ENCODE measurements around the gene ATP8A2.

The ATP8A2 gene

DNA sequence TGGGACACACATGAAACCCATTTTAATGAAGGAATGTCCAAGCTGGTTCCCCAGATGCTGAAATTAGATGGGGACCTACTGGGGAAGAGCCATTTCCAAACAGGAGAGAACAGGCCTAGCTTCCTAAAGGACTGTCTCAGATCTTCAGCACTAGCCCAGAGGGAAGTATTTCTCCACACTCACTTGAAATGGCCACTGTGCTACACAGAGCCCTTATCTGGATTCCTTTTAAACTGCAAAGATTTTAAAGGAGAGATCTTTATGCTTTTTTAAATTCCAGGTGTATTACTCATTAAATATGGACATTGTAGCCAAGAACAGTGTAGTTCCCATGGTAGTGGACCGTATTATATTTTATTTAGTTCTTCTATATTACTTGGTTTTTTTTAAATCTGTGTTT lies 424.7 kb downstream of the ATP8A2 start:
- H3K27me3 ChIP-seq (ENCODE audit: control insufficient read depth, insufficient read depth, low read length): no peaks in the 10 kb centered on the region
- no peak overlapping the region for H3K27ac ChIP-seq (ENCODE audit: low read depth, low read length)
- no peaks in the 10 kb centered on the region for H3K9me3 ChIP-seq (ENCODE audit: control insufficient read depth, insufficient read depth, low read length)
- H3K4me1 ChIP-seq (ENCODE audit: control insufficient read depth, insufficient read depth, low read length): no peaks in the 10 kb centered on the region
- no peak overlapping the region for H3K9ac ChIP-seq (ENCODE audit: low read depth, low read length)
- H3K4me3 ChIP-seq (ENCODE audit: low read depth, low read length): no peak overlapping the region
- H3K36me3 ChIP-seq (ENCODE audit: control insufficient read depth, insufficient read depth, low read length): no peaks in the 10 kb centered on the region

DNA sequence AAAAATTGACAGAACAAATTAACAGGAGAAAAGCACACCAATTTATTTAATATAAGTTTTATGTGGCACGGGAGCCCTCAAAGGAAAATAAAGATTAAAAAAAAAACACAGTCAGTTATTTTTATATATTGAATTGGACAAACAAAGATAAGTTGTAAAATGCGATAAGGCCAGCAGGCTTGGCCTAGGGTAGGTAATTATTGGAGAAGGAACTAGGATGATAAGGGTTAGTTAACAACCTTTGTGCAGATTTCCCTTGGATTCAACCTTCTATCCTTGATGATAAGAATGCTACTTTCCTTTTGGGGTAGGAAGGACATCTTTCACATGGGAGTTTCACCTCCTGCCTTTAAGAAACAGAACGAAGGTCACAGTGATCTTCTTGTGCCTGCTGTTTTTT lies 427.2 kb downstream of the ATP8A2 start:
- no peaks in the 10 kb centered on the region for H3K36me3 ChIP-seq (ENCODE audit: control insufficient read depth, insufficient read depth, low read length)
- H3K9ac ChIP-seq (ENCODE audit: low read depth, low read length): no peak overlapping the region
- H3K4me1 ChIP-seq (ENCODE audit: control insufficient read depth, insufficient read depth, low read length): no peaks in the 10 kb centered on the region
- H3K9me3 ChIP-seq (ENCODE audit: control insufficient read depth, insufficient read depth, low read length): no peaks in the 10 kb centered on the region
- no peaks in the 10 kb centered on the region for H3K27me3 ChIP-seq (ENCODE audit: control insufficient read depth, insufficient read depth, low read length)
- no peak overlapping the region for H3K4me3 ChIP-seq (ENCODE audit: low read depth, low read length)
- H3K27ac ChIP-seq (ENCODE audit: low read depth, low read length): no peak overlapping the region

DNA sequence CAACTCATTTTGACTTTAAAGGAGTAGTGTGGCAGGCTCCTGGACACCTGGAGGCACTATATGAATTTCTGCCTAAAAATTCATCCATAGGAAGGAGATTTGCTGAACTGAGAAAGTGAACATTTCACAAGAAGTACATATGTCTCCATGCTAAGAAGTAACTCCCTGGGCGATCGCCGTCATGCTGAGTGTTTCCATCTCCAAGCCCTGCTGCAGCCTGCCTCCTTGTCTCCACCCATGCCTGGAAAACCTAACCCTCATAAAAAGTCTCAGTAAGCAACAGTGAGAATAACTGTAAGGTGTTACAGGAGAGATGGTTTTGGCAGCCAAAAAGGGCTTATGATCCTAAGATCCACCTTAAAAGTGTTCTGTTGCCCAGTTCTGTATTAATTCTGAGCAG lies 428.7 kb downstream of the ATP8A2 start:
- H3K9ac ChIP-seq (ENCODE audit: low read depth, low read length): no peak overlapping the region
- no peaks in the 10 kb centered on the region for H3K27me3 ChIP-seq (ENCODE audit: control insufficient read depth, insufficient read depth, low read length)
- H3K4me1 ChIP-seq (ENCODE audit: control insufficient read depth, insufficient read depth, low read length): no peaks in the 10 kb centered on the region
- H3K4me3 ChIP-seq (ENCODE audit: low read depth, low read length): no peak overlapping the region
- H3K27ac ChIP-seq (ENCODE audit: low read depth, low read length): no peak overlapping the region
- no peaks in the 10 kb centered on the region for H3K9me3 ChIP-seq (ENCODE audit: control insufficient read depth, insufficient read depth, low read length)
- no peaks in the 10 kb centered on the region for H3K36me3 ChIP-seq (ENCODE audit: control insufficient read depth, insufficient read depth, low read length)

DNA sequence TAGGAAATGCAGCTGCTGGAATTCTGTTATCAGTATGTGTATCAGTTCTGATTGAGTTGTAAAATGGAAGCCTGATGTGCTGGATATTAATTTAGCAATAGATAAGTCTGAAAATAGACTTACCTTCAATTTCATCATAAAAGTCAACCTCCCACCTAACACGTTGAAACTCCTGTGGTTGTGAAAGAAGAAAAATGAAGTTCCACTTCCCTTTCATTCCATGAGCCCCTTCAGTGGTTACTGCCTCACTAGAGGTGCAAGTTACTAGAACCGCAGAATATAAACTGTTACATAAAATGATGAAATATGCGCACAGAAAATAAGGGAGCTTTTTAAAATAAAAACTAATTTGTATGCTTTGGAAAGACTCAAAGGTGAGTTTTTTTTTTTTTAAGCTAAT lies 430.8 kb downstream of the ATP8A2 start:
- H3K9me3 ChIP-seq (ENCODE audit: control insufficient read depth, insufficient read depth, low read length): no peaks in the 10 kb centered on the region
- H3K36me3 ChIP-seq (ENCODE audit: control insufficient read depth, insufficient read depth, low read length): no peaks in the 10 kb centered on the region
- no peaks in the 10 kb centered on the region for H3K4me1 ChIP-seq (ENCODE audit: control insufficient read depth, insufficient read depth, low read length)
- H3K27me3 ChIP-seq (ENCODE audit: control insufficient read depth, insufficient read depth, low read length): no peaks in the 10 kb centered on the region
- no peak overlapping the region for H3K27ac ChIP-seq (ENCODE audit: low read depth, low read length)
- no peak overlapping the region for H3K9ac ChIP-seq (ENCODE audit: low read depth, low read length)
- no peak overlapping the region for H3K4me3 ChIP-seq (ENCODE audit: low read depth, low read length)

DNA sequence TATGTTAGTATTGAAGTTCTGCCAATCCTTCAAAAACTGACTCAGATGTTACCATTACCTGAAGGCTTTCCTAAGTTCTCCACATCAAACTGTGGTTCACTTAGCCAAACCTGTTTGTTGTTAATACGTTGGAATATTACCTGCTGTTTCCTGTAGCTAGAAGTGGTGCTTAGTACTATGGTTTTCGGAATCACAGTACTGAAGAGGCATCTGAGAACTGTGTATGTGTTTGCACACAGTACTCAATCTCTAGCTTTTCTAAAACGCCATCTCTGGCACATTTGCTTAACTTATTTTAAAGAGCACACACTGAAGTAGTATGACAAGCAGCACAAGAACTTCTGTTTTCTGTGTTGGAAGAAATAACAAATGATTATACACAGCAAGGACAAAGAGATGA lies 431.9 kb downstream of the ATP8A2 start:
- no peaks in the 10 kb centered on the region for H3K4me1 ChIP-seq (ENCODE audit: control insufficient read depth, insufficient read depth, low read length)
- H3K27ac ChIP-seq (ENCODE audit: low read depth, low read length): no peak overlapping the region
- no peak overlapping the region for H3K9ac ChIP-seq (ENCODE audit: low read depth, low read length)
- H3K9me3 ChIP-seq (ENCODE audit: control insufficient read depth, insufficient read depth, low read length): no peaks in the 10 kb centered on the region
- H3K27me3 ChIP-seq (ENCODE audit: control insufficient read depth, insufficient read depth, low read length): no peaks in the 10 kb centered on the region
- no peak overlapping the region for H3K4me3 ChIP-seq (ENCODE audit: low read depth, low read length)
- H3K36me3 ChIP-seq (ENCODE audit: control insufficient read depth, insufficient read depth, low read length): no peaks in the 10 kb centered on the region

DNA sequence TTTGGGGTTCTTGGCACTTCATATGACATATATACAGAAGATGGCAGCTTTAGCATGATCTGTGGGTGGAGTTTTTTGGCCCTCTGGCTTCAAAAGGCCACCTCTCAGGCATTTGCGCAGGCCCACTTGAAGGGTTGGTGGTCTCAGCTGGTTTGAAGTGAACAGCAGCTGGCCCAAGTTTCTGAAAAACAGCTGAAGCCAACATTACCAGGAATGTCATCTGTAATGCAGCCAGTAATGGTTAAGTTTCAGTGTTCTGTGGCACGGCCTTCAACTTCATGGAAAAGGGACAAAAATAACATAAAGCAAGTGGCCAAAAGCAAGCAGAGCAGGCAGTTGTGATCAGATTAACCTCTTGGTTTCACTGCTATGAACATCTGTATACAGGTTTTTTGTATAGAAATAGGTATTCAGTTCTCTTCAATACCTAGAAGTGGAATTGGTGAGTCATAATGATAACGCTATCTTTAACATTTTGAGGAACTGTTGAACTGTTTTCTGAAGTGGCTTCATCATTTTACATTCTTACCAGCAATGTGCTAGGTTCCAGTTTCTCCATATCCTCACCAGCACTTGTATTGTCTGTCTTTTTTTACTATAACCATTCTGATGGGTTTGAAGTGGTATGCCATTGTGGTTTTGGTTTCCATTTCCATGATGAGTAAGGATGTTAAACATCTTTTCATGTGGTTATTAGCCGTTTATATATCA lies 434.6 kb downstream of the ATP8A2 start:
- Histone ChIP-seq H3K27me3 (ENCODE audit: control insufficient read depth, insufficient read depth, low read length) (no peaks in the 10 kb centered on the region), H3K4me1 (ENCODE audit: control insufficient read depth, insufficient read depth, low read length) (no peaks in the 10 kb centered on the region), H3K9ac (ENCODE audit: low read depth, low read length) (no peak overlapping the region), H3K27ac (ENCODE audit: low read depth, low read length) (no peak overlapping the region), H3K36me3 (ENCODE audit: control insufficient read depth, insufficient read depth, low read length) (no peaks in the 10 kb centered on the region), H3K9me3 (ENCODE audit: control insufficient read depth, insufficient read depth, low read length) (no peaks in the 10 kb centered on the region), H3K4me3 (ENCODE audit: low read depth, low read length) (no peak overlapping the region)

DNA sequence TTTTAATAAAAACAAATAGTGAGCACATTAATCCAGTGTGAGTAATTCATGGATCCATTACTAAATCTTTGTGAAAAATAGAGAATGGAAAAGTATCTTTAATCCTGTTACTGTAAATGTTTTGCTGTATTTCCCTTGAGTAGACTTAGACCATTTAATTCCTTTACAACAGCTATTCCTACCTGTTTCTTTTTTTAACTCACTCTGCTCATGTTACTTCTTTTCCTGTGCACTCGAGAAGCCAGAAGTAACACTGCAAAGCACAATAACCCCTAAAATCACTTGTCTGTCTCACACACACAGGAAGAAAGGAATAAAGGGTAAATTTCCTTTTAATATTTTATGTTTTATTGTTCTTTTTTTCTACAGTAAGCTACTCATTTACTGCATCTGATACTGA lies 435.8 kb downstream of the ATP8A2 start:
- no peak overlapping the region for H3K27ac ChIP-seq (ENCODE audit: low read depth, low read length)
- H3K36me3 ChIP-seq (ENCODE audit: control insufficient read depth, insufficient read depth, low read length): no peaks in the 10 kb centered on the region
- no peaks in the 10 kb centered on the region for H3K4me1 ChIP-seq (ENCODE audit: control insufficient read depth, insufficient read depth, low read length)
- H3K9ac ChIP-seq (ENCODE audit: low read depth, low read length): no peak overlapping the region
- no peaks in the 10 kb centered on the region for H3K27me3 ChIP-seq (ENCODE audit: control insufficient read depth, insufficient read depth, low read length)
- no peaks in the 10 kb centered on the region for H3K9me3 ChIP-seq (ENCODE audit: control insufficient read depth, insufficient read depth, low read length)
- H3K4me3 ChIP-seq (ENCODE audit: low read depth, low read length): no peak overlapping the region

DNA sequence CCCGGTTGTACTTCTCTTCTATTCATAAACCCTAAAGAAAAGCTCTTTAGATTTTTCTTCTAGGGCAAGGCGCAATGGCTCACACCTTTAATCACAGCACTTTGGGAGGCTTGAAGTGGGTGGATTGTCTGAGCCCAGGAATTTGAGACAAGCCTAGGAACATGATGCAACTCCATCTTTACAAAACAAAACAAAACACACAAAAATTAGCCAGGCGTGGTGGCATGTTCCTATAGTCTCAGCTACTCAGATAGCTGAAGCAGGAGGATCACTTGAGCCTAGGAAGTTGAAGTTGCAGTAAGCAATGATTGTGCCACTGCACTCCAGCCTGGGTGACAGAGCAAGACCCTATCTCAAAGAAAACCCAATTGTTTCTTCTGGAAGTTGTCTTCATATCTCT lies 439.7 kb downstream of the ATP8A2 start:
- H3K4me3 ChIP-seq (ENCODE audit: low read depth, low read length): no peak overlapping the region
- H3K9me3 ChIP-seq (ENCODE audit: control insufficient read depth, insufficient read depth, low read length): no peaks in the 10 kb centered on the region
- H3K9ac ChIP-seq (ENCODE audit: low read depth, low read length): no peak overlapping the region
- H3K36me3 ChIP-seq (ENCODE audit: control insufficient read depth, insufficient read depth, low read length): no peaks in the 10 kb centered on the region
- no peak overlapping the region for H3K27ac ChIP-seq (ENCODE audit: low read depth, low read length)
- H3K4me1 ChIP-seq (ENCODE audit: control insufficient read depth, insufficient read depth, low read length): no peaks in the 10 kb centered on the region
- no peaks in the 10 kb centered on the region for H3K27me3 ChIP-seq (ENCODE audit: control insufficient read depth, insufficient read depth, low read length)

GRCh38 chr13:25816239-25816638 lies 444.5 kb downstream of the ATP8A2 start:
- no peak overlapping the region for H3K27ac ChIP-seq (ENCODE audit: low read depth, low read length)
- no peaks in the 10 kb centered on the region for H3K36me3 ChIP-seq (ENCODE audit: control insufficient read depth, insufficient read depth, low read length)
- H3K27me3 ChIP-seq (ENCODE audit: control insufficient read depth, insufficient read depth, low read length): no peaks in the 10 kb centered on the region
- no peak overlapping the region for H3K9ac ChIP-seq (ENCODE audit: low read depth, low read length)
- H3K4me1 ChIP-seq (ENCODE audit: control insufficient read depth, insufficient read depth, low read length): peaks cover 7% of the 10 kb centered on the region; the same call in 1 of the 2 replicates
- H3K9me3 ChIP-seq (ENCODE audit: control insufficient read depth, insufficient read depth, low read length): no peaks in the 10 kb centered on the region
- H3K4me3 ChIP-seq (ENCODE audit: low read depth, low read length): no peak overlapping the region

DNA sequence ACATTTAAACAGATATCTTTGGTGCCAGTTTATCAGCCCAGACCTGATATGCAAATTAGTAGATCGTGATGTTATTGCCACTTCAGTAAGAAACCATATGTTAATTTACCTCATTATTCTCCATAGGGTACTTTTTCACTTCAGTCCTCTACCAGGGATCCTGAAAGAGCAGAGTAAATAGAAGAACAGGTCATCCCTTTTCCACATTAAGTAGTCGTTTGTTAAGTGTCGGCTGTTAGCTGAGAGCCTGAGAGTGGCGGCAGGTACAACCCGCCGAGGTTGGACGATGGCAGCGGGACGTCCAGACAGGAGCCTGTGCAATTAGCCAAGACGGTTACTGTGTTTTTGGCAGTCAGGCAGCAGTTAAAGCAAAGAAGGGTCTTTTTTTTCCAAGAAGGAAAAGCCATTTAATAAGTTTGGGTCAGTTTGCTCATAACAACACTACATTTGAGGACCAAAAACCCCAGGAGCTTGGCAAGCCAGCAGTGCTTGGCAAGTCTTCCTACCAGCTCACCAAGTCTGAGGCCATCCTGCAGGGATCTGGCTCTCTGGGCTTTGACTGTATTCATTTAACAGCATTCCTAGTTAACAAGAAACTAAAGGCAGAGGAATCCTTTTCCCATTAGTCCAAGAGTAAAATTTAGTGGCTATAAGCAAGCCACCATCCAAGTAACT lies 448.2 kb downstream of the ATP8A2 start:
- peaks cover 7% of the 10 kb centered on the region; the same call in 1 of the 2 replicates for H3K4me1 ChIP-seq (ENCODE audit: control insufficient read depth, insufficient read depth, low read length)
- H3K27ac ChIP-seq (ENCODE audit: low read depth, low read length): no peak overlapping the region
- H3K4me3 ChIP-seq (ENCODE audit: low read depth, low read length): no peak overlapping the region
- no peak overlapping the region for H3K9ac ChIP-seq (ENCODE audit: low read depth, low read length)
- no peaks in the 10 kb centered on the region for H3K27me3 ChIP-seq (ENCODE audit: control insufficient read depth, insufficient read depth, low read length)
- H3K9me3 ChIP-seq (ENCODE audit: control insufficient read depth, insufficient read depth, low read length): no peaks in the 10 kb centered on the region; the same call in 1 of the 2 replicates
- no peaks in the 10 kb centered on the region for H3K36me3 ChIP-seq (ENCODE audit: control insufficient read depth, insufficient read depth, low read length)

- Histone ChIP-seq H3K27me3 (ENCODE audit: control insufficient read depth, insufficient read depth, low read length) (no peaks in the 10 kb centered on the region), H3K4me1 (ENCODE audit: control insufficient read depth, insufficient read depth, low read length) (peaks cover 7% of the 10 kb centered on the region; the same call in 1 of the 2 replicates), H3K9me3 (ENCODE audit: control insufficient read depth, insufficient read depth, low read length) (no peaks in the 10 kb centered on the region; the same call in 1 of the 2 replicates), H3K4me3 (ENCODE audit: low read depth, low read length) (no peak overlapping the region), H3K27ac (ENCODE audit: low read depth, low read length) (no peak overlapping the region), H3K9ac (ENCODE audit: low read depth, low read length) (no peak overlapping the region), H3K36me3 (ENCODE audit: control insufficient read depth, insufficient read depth, low read length) (no peaks in the 10 kb centered on the region)
Observed at GRCh38 chr13:25821776-25822175, 450.0 kb downstream of the ATP8A2 start.
